Immature natural killer cell (primary cell): ENCODE measurements around the gene ITPR2. TPM values are rescaled to one million over a fixed set of nuclear protein-coding genes. Genes with fewer than 3 reads are reported as not detected.
A peak's percentile ranks its signal among the peaks of the same experiment; 100 is the strongest.

Experiments
- DNase-seq, 3 donors: peaks; one replicate each; pipeline ENCODE4 v3.0.0; 2022; ENCODE audit warnings: mixed read lengths in 1 of 3
- H3K27ac Mint-ChIP-seq, 6 donors: one replicate each; pipeline ENCODE4 v1.8.0; 2020; ENCODE audit warnings: mixed read lengths in 6 of 6, mild to moderate bottlenecking in 5 of 6, inconsistent platforms in 4 of 6, moderate library complexity in 3 of 6
- H3K27me3 Mint-ChIP-seq, 3 donors: one replicate each; pipeline ENCODE4 v1.8.0; 2020 to 2021; ENCODE audit warnings: low read depth in 3 of 3, mild to moderate bottlenecking in 3 of 3, mixed read lengths in 3 of 3, moderate library complexity in 3 of 3, inconsistent platforms in 1 of 3
- H3K36me3 Mint-ChIP-seq, 3 donors: one replicate each; pipeline ENCODE4 v1.8.0; 2020; ENCODE audit warnings: mixed read lengths in 3 of 3, inconsistent platforms in 2 of 3, mild to moderate bottlenecking in 2 of 3
- H3K4me1 Mint-ChIP-seq, 2 donors: one replicate each; pipeline ENCODE4 v1.8.0; 2020; ENCODE audit warnings: inconsistent platforms in 2 of 2, mild to moderate bottlenecking in 2 of 2, mixed read lengths in 2 of 2, moderate library complexity in 1 of 2
- H3K4me3 Mint-ChIP-seq, 5 donors: one replicate each; pipeline ENCODE4 v1.8.0; 2020; ENCODE audit warnings: mild to moderate bottlenecking in 5 of 5, mixed read lengths in 5 of 5, inconsistent platforms in 3 of 5, moderate library complexity in 3 of 5
- H3K9me3 Mint-ChIP-seq, 6 donors: one replicate each; pipeline ENCODE4 v1.8.0; 2020; ENCODE audit warnings: mild to moderate bottlenecking in 6 of 6, mixed read lengths in 6 of 6, inconsistent platforms in 4 of 6, moderate library complexity in 3 of 6
- polyA plus RNA-seq, 3 donors: library from polyadenylated mRNA; unstranded; fragments of 300-500 nt; fragmentation: Illumina TruSeq; gene quantifications; one replicate each; pipeline ENCODE4 v1.2.3, GENCODE V29; 2021

ITPR2 gene
- polyA plus RNA-seq, 3 donors from 2014 or later = 7.2 to 23.4 (median 7.4) TPM

GRCh38 chr12:26309634-26310033 lies 523.4 kb downstream of the ITPR2 start:
- H3K4me1 Mint-ChIP-seq = no peaks in the 10 kb centered on the region
- no peak overlapping the region for H3K27ac Mint-ChIP-seq
- H3K9me3 Mint-ChIP-seq = peaks cover 9 to 25% (median 12%) of the 10 kb centered on the region in 6 donors
- DNase-seq = no peak
- no peaks in the 10 kb centered on the region for H3K36me3 Mint-ChIP-seq
- no peak overlapping the region for H3K4me3 Mint-ChIP-seq
- peaks cover 5 to 6% (median 6%) of the 10 kb centered on the region in 3 donors for H3K27me3 Mint-ChIP-seq

- H3K4me1 Mint-ChIP-seq = peaks cover 15 to 25% of the 10 kb centered on the region in 2 donors
- no peaks in the 10 kb centered on the region for H3K36me3 Mint-ChIP-seq
- H3K27me3 Mint-ChIP-seq = peaks cover 0 to 2% (median 0%) of the 10 kb centered on the region in 3 donors
- H3K4me3 Mint-ChIP-seq = no peak overlapping the region
- H3K9me3 Mint-ChIP-seq = peaks cover 0 to 8% (median 0%) of the 10 kb centered on the region in 6 donors
- no peak for DNase-seq
- no peak overlapping the region for H3K27ac Mint-ChIP-seq
Observed at GRCh38 chr12:26304273-26304672, 528.7 kb downstream of the ITPR2 start.

GRCh38 chr12:26303418-26303817 lies 529.6 kb downstream of the ITPR2 start:
- DNase-seq = no peak
- peaks cover 0 to 8% (median 0%) of the 10 kb centered on the region in 6 donors for H3K9me3 Mint-ChIP-seq
- peaks cover 22 to 34% of the 10 kb centered on the region in 2 donors for H3K4me1 Mint-ChIP-seq
- no peaks in the 10 kb centered on the region for H3K36me3 Mint-ChIP-seq
- H3K27ac Mint-ChIP-seq = no peak overlapping the region
- H3K4me3 Mint-ChIP-seq = peak overlapping the region in 1 of 5 donors; percentile 40
- peaks cover 0 to 2% (median 0%) of the 10 kb centered on the region in 3 donors for H3K27me3 Mint-ChIP-seq

GRCh38 chr12:26302776-26303175 lies 530.2 kb downstream of the ITPR2 start:
- Mint-ChIP-seq H3K4me1 (peaks cover 22 to 40% of the 10 kb centered on the region in 2 donors), H3K9me3 (peaks cover 0 to 8% (median 0%) of the 10 kb centered on the region in 6 donors), H3K4me3 (no peak overlapping the region), H3K27ac (no peak overlapping the region), H3K27me3 (peaks cover 0 to 3% (median 0%) of the 10 kb centered on the region in 3 donors), H3K36me3 (no peaks in the 10 kb centered on the region)
- DNase-seq = no peak

- H3K4me1 Mint-ChIP-seq = peaks cover 22 to 40% of the 10 kb centered on the region in 2 donors
- H3K4me3 Mint-ChIP-seq = peak overlapping the region in 4 of 5 donors; percentile 1 to 83 (median 32)
- no peak for DNase-seq
- no peaks in the 10 kb centered on the region for H3K9me3 Mint-ChIP-seq
- H3K27me3 Mint-ChIP-seq = peaks cover 0 to 3% (median 3%) of the 10 kb centered on the region in 3 donors
- H3K27ac Mint-ChIP-seq = peak overlapping the region in 4 of 6 donors; percentile 2 to 86 (median 28)
- H3K36me3 Mint-ChIP-seq = no peaks in the 10 kb centered on the region
Observed at GRCh38 chr12:26299751-26300150, 533.2 kb downstream of the ITPR2 start.

- Mint-ChIP-seq H3K4me1 (peaks cover 22 to 40% of the 10 kb centered on the region in 2 donors), H3K27me3 (peaks cover 0 to 3% (median 3%) of the 10 kb centered on the region in 3 donors), H3K9me3 (no peaks in the 10 kb centered on the region), H3K4me3 (peak overlapping the region; percentile 34 to 83 (median 56)), H3K36me3 (no peaks in the 10 kb centered on the region), H3K27ac (peak overlapping the region in 5 of 6 donors; percentile 3 to 86 (median 31))
- peak; percentile 8 to 33 (median 26) for DNase-seq
Observed at GRCh38 chr12:26298785-26299621, 534.0 kb downstream of the ITPR2 start.

GRCh38 chr12:26297396-26298070 lies 535.5 kb downstream of the ITPR2 start:
- Mint-ChIP-seq H3K4me3 (no peak overlapping the region), H3K27me3 (peaks cover 0 to 3% (median 3%) of the 10 kb centered on the region in 3 donors), H3K36me3 (no peaks in the 10 kb centered on the region), H3K27ac (no peak overlapping the region), H3K9me3 (no peaks in the 10 kb centered on the region), H3K4me1 (peaks cover 12 to 25% of the 10 kb centered on the region in 2 donors)
- DNase-seq = no peak

GRCh38 chr12:26295001-26295400 lies 538.0 kb downstream of the ITPR2 start:
- Mint-ChIP-seq H3K4me3 (no peak overlapping the region), H3K9me3 (no peaks in the 10 kb centered on the region), H3K4me1 (peaks cover 12 to 21% of the 10 kb centered on the region in 2 donors), H3K27me3 (peaks cover 0 to 5% (median 3%) of the 10 kb centered on the region in 3 donors), H3K36me3 (no peaks in the 10 kb centered on the region), H3K27ac (no peak overlapping the region)
- DNase-seq = no peak

GRCh38 chr12:26293612-26294011 lies 539.4 kb downstream of the ITPR2 start:
- no peak for DNase-seq
- H3K27me3 Mint-ChIP-seq = peaks cover 0 to 6% (median 3%) of the 10 kb centered on the region in 3 donors
- no peak overlapping the region for H3K27ac Mint-ChIP-seq
- H3K4me1 Mint-ChIP-seq = peaks cover under 1 to 8% of the 10 kb centered on the region in 2 donors
- H3K4me3 Mint-ChIP-seq = no peak overlapping the region
- H3K9me3 Mint-ChIP-seq = no peaks in the 10 kb centered on the region
- no peaks in the 10 kb centered on the region for H3K36me3 Mint-ChIP-seq

GRCh38 chr12:26292596-26292995 lies 540.4 kb downstream of the ITPR2 start:
- Mint-ChIP-seq H3K36me3 (no peaks in the 10 kb centered on the region), H3K4me3 (no peak overlapping the region), H3K4me1 (no peaks in the 10 kb centered on the region), H3K27ac (no peak overlapping the region), H3K9me3 (no peaks in the 10 kb centered on the region), H3K27me3 (peaks cover 2 to 5% (median 3%) of the 10 kb centered on the region in 3 donors)
- DNase-seq = no peak

GRCh38 chr12:26290565-26290964 lies 542.4 kb downstream of the ITPR2 start:
- no peak overlapping the region for H3K27ac Mint-ChIP-seq
- DNase-seq = no peak
- no peaks in the 10 kb centered on the region for H3K4me1 Mint-ChIP-seq
- H3K9me3 Mint-ChIP-seq = no peaks in the 10 kb centered on the region
- H3K27me3 Mint-ChIP-seq = peaks cover 0 to 5% (median 2%) of the 10 kb centered on the region in 3 donors
- H3K36me3 Mint-ChIP-seq = no peaks in the 10 kb centered on the region
- no peak overlapping the region for H3K4me3 Mint-ChIP-seq

- DNase-seq = no peak
- peaks cover 0 to 4% of the 10 kb centered on the region in 2 donors for H3K4me1 Mint-ChIP-seq
- H3K27ac Mint-ChIP-seq = no peak overlapping the region
- H3K9me3 Mint-ChIP-seq = no peaks in the 10 kb centered on the region
- H3K27me3 Mint-ChIP-seq = peaks cover 0 to 5% (median 2%) of the 10 kb centered on the region in 3 donors
- no peaks in the 10 kb centered on the region for H3K36me3 Mint-ChIP-seq
- no peak overlapping the region for H3K4me3 Mint-ChIP-seq
Observed at GRCh38 chr12:26287671-26288381, 545.2 kb downstream of the ITPR2 start.
